Tibial artery (tissue), 4 donors: Measurements from ENCODE around the gene TAF11L7.
"Not testable (repeated sequence)": the region's sequence is repeated elsewhere in the genome, so short reads cannot be mapped to it uniquely, and the experiment has no call there.

Experiments
- DNase-seq, 2 donors: peaks; one replicate each; pipeline ENCODE4 v3.0.0-alpha.2; 2019
- H3K27ac ChIP-seq, 2 donors: fragments of 200-600 bp; sonication (generic) in 1 of 2; 1 replicate in 1 of 2; 2 replicates in 1 of 2; pipeline ENCODE4 v1.5.1; 2018 to 2019; ENCODE audit warnings: mild to moderate bottlenecking in 1 of 2
- H3K27me3 ChIP-seq, 2 donors: fragments of 200-600 bp; sonication (generic) in 1 of 2; one replicate each; pipeline versions ENCODE4 v1.5.1 to v1.6.0; 2016 to 2019
- H3K36me3 ChIP-seq, 3 donors: fragments of 200-600 bp; sonication (generic) in 2 of 3; one replicate each; pipeline ENCODE4 v1.5.1; 2016 to 2019; ENCODE audit warnings: mild to moderate bottlenecking in 2 of 3
- H3K4me1 ChIP-seq, 4 donors: fragments of 200-600 bp; sonication (generic) in 2 of 4; 1 replicate in 3 of 4; 2 replicates in 1 of 4; pipeline ENCODE4 v1.5.1; 2016 to 2019
- H3K4me3 ChIP-seq, 2 donors: fragments of 200-600 bp; sonication (generic) in 1 of 2; 1 replicate in 1 of 2; 2 replicates in 1 of 2; pipeline ENCODE4 v1.5.1; 2018 to 2019; ENCODE audit warnings: mild to moderate bottlenecking in 2 of 2
- H3K9me3 ChIP-seq, 3 donors: fragments of 200-600 bp; sonication (generic) in 1 of 3; one replicate each; pipeline ENCODE4 v1.5.1; 2016 to 2019
- intact Hi-C: fragments of 100-400 bp; cut with DNase I; formaldehyde crosslinking; loops from one replicate; pipeline ENCODE4 v1.15.0; 2023; ENCODE audit warnings: low total_unique reads
- TF ChIP-seq, protein P1 (sequence below), 2 experiments: fragments of 200-600 bp in 1 of 2; fragments of 450-650 bp in 1 of 2; IDR thresholded peaks; one replicate each; pipeline ENCODE4 v1.5.1; 2017 to 2019; ENCODE audit warnings: antibody characterized with exemption in 2 of 2, mild to moderate bottlenecking in 1 of 2, moderate library complexity in 1 of 2

The TAF11L7 gene

GRCh38 chr5:17585658-17586057 lies at the start of gene TAF11L7:
TSS of gene TAF11L7 (minus strand) at chr5:17585758.
- intact Hi-C loops, H3K27ac ChIP-seq: not testable (repeated sequence)

DNA sequence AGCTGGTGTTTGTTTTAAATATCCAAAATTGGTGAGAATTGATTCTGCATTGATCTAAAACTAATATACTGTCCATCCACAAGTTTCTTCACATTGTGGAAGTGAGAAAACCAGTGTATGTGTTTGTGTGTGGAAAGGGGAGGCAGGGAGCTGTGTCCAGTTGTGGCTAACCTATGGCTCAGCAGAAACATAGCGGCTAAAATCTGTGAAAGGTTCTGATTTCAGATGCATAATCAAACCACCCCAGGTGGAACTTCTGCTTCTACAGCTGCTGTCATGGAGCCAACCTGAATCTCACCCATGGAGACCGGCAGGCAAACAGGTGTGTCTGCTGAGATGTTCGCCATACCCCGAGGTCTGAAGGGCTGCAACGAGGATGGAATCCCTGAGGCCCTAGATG lies 48.6 kb upstream of the TAF11L7 start, which contains the start of gene TAF11L14:
Gene TAF11L14, plus strand, starts transcription at position 301 of the 400 bp plus-strand sequence.
- Histone ChIP-seq H3K4me1 (no peaks in the 10 kb centered on the region), H3K27me3 (no peaks in the 10 kb centered on the region), H3K27ac (no peak within 1 kb of the TSS), H3K9me3 (no peaks in the 10 kb centered on the region), H3K36me3 (no peaks in the 10 kb centered on the region), H3K4me3 (no peak within 1 kb of the TSS)
- TF ChIP-seq, protein P1, sequence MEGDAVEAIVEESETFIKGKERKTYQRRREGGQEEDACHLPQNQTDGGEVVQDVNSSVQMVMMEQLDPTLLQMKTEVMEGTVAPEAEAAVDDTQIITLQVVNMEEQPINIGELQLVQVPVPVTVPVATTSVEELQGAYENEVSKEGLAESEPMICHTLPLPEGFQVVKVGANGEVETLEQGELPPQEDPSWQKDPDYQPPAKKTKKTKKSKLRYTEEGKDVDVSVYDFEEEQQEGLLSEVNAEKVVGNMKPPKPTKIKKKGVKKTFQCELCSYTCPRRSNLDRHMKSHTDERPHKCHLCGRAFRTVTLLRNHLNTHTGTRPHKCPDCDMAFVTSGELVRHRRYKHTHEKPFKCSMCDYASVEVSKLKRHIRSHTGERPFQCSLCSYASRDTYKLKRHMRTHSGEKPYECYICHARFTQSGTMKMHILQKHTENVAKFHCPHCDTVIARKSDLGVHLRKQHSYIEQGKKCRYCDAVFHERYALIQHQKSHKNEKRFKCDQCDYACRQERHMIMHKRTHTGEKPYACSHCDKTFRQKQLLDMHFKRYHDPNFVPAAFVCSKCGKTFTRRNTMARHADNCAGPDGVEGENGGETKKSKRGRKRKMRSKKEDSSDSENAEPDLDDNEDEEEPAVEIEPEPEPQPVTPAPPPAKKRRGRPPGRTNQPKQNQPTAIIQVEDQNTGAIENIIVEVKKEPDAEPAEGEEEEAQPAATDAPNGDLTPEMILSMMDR (IDR thresholded peaks at IDR 0.05), result no peak
- DNase-seq, result no peak
- intact Hi-C loops, result no loop called here

More at GRCh38 chr5:17585658-17586057, at the start of gene TAF11L7:
- not testable (repeated sequence) for H3K9me3 ChIP-seq, H3K4me3 ChIP-seq, H3K4me1 ChIP-seq, DNase-seq, H3K36me3 ChIP-seq, H3K27me3 ChIP-seq

DNA sequence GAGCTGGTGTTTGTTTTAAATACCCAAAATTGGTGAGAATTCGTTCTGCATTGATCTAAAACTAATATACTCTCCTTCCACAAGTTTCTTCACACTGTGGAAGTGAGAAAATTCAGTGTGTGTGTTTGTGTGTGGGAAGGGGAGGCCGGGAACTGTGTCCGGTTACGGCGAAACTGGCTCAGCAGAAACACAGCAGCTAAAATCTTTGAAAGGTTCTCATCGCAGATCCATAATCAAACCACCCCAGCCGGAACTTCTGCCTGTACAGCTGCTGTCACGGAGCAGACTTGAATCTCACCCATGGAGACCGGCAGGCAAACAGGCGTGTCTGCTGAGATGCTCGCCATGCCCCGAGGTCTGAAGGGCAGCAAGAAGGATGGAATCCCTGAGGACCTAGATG lies 46.2 kb upstream of the TAF11L7 start, which contains the start of gene TAF11L13:
Gene TAF11L13, plus strand, starts transcription at position 301 of the 400 bp plus-strand sequence.
- DNase-seq, intact Hi-C loops: not testable (repeated sequence)

DNA sequence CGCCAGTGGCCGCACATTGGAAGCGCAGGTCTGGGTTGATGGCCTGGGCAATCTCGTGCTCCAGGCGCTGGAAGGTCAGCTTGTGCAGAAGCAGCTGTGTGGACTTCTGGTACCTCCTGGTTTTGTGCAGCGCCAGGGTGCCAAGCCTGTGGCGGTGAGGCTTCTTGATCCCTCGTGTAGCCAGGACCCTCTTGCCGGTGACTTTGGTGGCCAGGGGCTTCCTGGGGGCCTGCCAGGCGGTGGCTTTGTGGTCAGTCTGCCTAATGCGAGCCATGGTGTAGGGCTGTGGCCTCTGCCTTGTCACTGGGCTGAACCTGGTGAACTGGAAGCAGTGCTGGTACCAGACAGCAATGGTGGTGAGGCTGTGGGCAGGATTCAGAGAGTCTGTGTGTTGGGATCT lies 40.1 kb upstream of the TAF11L7 start:
- Histone ChIP-seq H3K36me3 (no peaks in the 10 kb centered on the region), H3K4me3 (no peak overlapping the region), H3K9me3 (no peaks in the 10 kb centered on the region), H3K27me3 (no peaks in the 10 kb centered on the region), H3K27ac (no peak overlapping the region), H3K4me1 (no peaks in the 10 kb centered on the region)
- TF ChIP-seq, protein P1 (IDR thresholded peaks at IDR 0.05), result no peak
- DNase-seq, result no peak
- intact Hi-C loops, result no loop called here

More for the DNA sequence above, 46.2 kb upstream of the TAF11L7 start, which contains the start of gene TAF11L13:
- not testable (repeated sequence) for H3K27me3 ChIP-seq, H3K4me3 ChIP-seq, H3K36me3 ChIP-seq, H3K4me1 ChIP-seq, H3K27ac ChIP-seq, H3K9me3 ChIP-seq

DNA sequence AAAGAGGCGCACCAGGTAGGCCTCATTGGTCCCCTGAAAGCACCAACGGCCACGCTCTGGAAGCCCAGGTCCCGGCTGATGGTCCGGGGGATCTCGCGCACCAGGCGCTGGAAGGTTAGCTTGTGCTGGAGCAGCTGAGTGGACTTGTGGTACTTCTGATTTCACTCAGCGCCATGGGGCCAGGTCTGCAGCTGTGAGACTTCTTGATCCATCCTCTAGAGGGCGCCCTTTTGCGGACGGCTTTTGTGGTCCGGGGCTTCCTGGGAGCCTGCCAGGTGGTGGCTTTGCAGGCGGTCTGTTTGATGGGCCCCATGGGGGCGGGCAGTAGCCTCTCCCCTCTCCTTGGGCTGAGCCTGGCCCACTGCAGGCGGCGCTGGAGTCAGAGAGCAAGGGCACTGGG lies 35.1 kb upstream of the TAF11L7 start:
- TF ChIP-seq, protein P1 (IDR thresholded peaks at IDR 0.05), result no peak
- H3K4me3 ChIP-seq, result no peak overlapping the region
- no peaks in the 10 kb centered on the region for H3K36me3 ChIP-seq
- intact Hi-C loops, result no loop called here
- DNase-seq, result no peak
- no peaks in the 10 kb centered on the region for H3K9me3 ChIP-seq
- no peaks in the 10 kb centered on the region for H3K4me1 ChIP-seq
- no peaks in the 10 kb centered on the region for H3K27me3 ChIP-seq
- H3K27ac ChIP-seq, result no peak overlapping the region

GRCh38 chr5:17619354-17619753 lies 33.8 kb upstream of the TAF11L7 start:
- no peaks in the 10 kb centered on the region for H3K9me3 ChIP-seq
- no peak for DNase-seq
- no peak overlapping the region for H3K27ac ChIP-seq
- TF ChIP-seq, protein P1 (IDR thresholded peaks at IDR 0.05), result no peak
- no peaks in the 10 kb centered on the region for H3K36me3 ChIP-seq
- no peaks in the 10 kb centered on the region for H3K27me3 ChIP-seq
- no peaks in the 10 kb centered on the region for H3K4me1 ChIP-seq
- intact Hi-C loops, result no loop called here
- H3K4me3 ChIP-seq, result no peak overlapping the region
